Upper lobe of right lung (tissue), 1 donor: Measurements from ENCODE around the gene ABCG4. TPM values are rescaled to one million over a fixed set of nuclear protein-coding genes. Genes with fewer than 3 reads are reported as not detected.
"Not testable (repeated sequence)": the region's sequence is repeated elsewhere in the genome, so short reads cannot be mapped to it uniquely, and the experiment has no call there.

Source experiments
- ATAC-seq: fragments of 200-7000 bp; cut with Tn5 transposase; one replicate; pipeline ENCODE4 v1.9.1; 2020; ENCODE audit warnings: mild to moderate bottlenecking, moderate library complexity
- DNase-seq: peaks from one replicate; pipeline ENCODE4 v3.0.0-alpha.2; 2020
- H3K27ac ChIP-seq: fragments of 200-600 bp; one replicate; pipeline ENCODE4 v1.8.0; 2022
- H3K27me3 ChIP-seq: fragments of 200-600 bp; one replicate; pipeline ENCODE4 v1.8.0; 2022; ENCODE audit warnings: mild to moderate bottlenecking
- H3K36me3 ChIP-seq: fragments of 200-600 bp; one replicate; pipeline ENCODE4 v1.8.0; 2022
- H3K4me1 ChIP-seq: fragments of 200-600 bp; one replicate; pipeline ENCODE4 v1.8.0; 2022
- H3K4me3 ChIP-seq: fragments of 200-600 bp; one replicate; pipeline ENCODE4 v1.8.0; 2022; ENCODE audit warnings: mild to moderate bottlenecking
- H3K9me3 ChIP-seq: fragments of 200-600 bp; one replicate; pipeline ENCODE4 v1.8.0; 2022
- intact Hi-C: fragments of 100-400 bp; cut with DNase I; formaldehyde crosslinking; loops from one replicate; pipeline ENCODE4 v1.11.0; 2022
- total RNA-seq: library from RNA; stranded (reverse); fragmentation: NEBNext Ultra II Directional; extraction: Animal tissue kit (Norgen Biotek cat#: 25700); gene quantifications from one replicate; pipeline ENCODE4 v1.2.1, GENCODE V29; 2021
- TF ChIP-seq, protein P1 (sequence below): fragments of 200-600 bp; IDR thresholded peaks from one replicate; pipeline ENCODE4 v1.8.0; 2022; ENCODE audit warnings: antibody characterized with exemption
- donor health status: DM: no; HTN: yes; CAD: no; lungs with severe emphysema.

Gene ABCG4
- total RNA-seq, 1 donor from 2014 or later = 0.14 TPM

DNA sequence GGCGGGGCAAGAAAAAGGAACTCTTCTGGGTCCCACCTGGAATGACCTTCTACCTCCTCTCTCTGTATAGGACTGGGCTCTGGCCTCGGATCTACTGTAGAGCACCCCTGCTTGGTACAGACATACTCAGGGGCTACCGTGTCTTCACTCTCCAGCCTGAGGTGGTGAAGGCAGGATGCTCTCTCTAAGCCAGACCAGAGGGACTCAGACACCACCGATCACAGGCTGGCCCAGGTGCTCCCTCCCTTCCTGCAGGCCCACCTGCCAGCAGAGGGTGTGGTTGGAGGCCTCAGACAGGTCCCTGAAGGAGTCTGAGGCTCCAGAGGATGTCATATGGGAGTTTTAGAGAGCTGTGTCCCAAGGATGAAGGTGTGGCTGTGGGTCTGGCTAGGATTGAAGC, 40.5 kb downstream of the ABCG4 start:
- TF ChIP-seq, protein P1, sequence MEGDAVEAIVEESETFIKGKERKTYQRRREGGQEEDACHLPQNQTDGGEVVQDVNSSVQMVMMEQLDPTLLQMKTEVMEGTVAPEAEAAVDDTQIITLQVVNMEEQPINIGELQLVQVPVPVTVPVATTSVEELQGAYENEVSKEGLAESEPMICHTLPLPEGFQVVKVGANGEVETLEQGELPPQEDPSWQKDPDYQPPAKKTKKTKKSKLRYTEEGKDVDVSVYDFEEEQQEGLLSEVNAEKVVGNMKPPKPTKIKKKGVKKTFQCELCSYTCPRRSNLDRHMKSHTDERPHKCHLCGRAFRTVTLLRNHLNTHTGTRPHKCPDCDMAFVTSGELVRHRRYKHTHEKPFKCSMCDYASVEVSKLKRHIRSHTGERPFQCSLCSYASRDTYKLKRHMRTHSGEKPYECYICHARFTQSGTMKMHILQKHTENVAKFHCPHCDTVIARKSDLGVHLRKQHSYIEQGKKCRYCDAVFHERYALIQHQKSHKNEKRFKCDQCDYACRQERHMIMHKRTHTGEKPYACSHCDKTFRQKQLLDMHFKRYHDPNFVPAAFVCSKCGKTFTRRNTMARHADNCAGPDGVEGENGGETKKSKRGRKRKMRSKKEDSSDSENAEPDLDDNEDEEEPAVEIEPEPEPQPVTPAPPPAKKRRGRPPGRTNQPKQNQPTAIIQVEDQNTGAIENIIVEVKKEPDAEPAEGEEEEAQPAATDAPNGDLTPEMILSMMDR = no peak
- DNase-seq (no peak), ATAC-seq (no peak)
- no peak overlapping the region for H3K27ac ChIP-seq
- H3K4me1 ChIP-seq = no peaks in the 10 kb centered on the region
- H3K9me3 ChIP-seq = no peaks in the 10 kb centered on the region
- no peaks in the 10 kb centered on the region for H3K36me3 ChIP-seq
- H3K27me3 ChIP-seq = no peaks in the 10 kb centered on the region
- H3K4me3 ChIP-seq = no peak overlapping the region
- intact Hi-C loops = no loop called here

DNA sequence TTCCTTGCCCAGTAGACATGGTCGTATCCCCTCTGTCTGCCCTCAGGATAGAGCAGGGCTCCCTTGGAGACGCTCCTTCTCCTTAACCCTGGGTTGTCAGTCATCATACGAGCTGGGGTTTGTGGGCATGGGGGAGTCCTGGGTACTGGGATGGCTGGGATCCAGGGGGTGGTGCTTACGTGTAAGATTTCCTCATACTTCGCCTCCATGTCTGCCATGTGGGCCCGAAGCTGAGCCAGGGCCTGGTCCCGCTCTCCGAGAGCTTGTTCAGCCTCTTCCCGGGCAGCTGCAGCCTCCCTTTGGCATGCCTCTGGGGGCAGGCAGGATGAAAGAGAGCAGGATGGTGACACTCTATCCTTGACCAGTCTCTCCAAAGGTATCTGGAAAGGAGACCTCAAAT, 41.7 kb downstream of the ABCG4 start:
- no peak overlapping the region for H3K4me3 ChIP-seq
- TF ChIP-seq, protein P1 = no peak
- no peaks in the 10 kb centered on the region for H3K4me1 ChIP-seq
- intact Hi-C loops = no loop called here
- H3K36me3 ChIP-seq = no peaks in the 10 kb centered on the region
- no peak for ATAC-seq
- no peak for DNase-seq
- no peaks in the 10 kb centered on the region for H3K27me3 ChIP-seq
- H3K9me3 ChIP-seq = no peaks in the 10 kb centered on the region
- H3K27ac ChIP-seq = no peak overlapping the region

DNA sequence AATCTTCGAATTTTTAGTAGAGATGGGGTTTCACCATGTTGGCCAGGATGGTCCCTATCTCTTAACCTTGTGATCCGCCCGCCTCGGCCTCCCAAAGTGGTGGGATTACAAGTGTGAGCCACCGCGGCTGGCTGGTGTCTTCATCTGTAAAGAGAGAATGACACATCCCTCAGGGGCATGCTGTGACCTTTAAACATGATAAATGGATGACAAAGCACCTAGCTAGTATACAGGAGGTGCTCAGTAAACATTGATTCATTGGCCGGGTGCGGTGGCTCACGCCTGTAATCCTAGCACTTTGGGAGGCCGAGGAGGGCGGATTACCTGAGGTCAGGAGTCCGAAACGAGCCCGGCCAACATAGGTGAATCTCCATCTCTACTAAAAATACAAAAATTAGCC, 42.4 kb downstream of the ABCG4 start:
- H3K27ac ChIP-seq, ATAC-seq, H3K36me3 ChIP-seq, H3K4me1 ChIP-seq, H3K4me3 ChIP-seq, H3K27me3 ChIP-seq, intact Hi-C loops, H3K9me3 ChIP-seq, DNase-seq: not testable (repeated sequence)

DNA sequence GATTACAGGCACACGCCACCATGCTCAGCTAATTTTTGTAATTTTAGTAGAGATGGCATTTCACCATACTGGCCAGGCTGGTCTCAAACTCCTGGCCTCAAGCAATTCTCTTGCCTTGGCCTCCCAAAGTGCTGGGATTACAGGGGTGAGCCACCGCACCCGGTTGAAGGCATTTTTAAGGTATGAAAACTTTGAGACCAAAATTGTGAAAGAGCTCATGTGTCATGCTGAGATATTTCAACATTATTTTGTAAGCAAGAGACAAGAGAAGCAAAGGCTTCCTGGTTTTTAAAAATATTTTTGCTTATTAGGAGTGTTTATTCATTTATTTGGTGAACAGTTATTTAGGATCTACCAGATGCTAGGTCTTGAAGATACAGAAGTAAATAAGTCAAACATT, 43.3 kb downstream of the ABCG4 start:
- H3K36me3 ChIP-seq = no peaks in the 10 kb centered on the region
- TF ChIP-seq, protein P1 = no peak
- ATAC-seq (no peak), DNase-seq (no peak)
- intact Hi-C loops = no loop called here
- no peak overlapping the region for H3K4me3 ChIP-seq
- H3K4me1 ChIP-seq = no peaks in the 10 kb centered on the region
- no peak overlapping the region for H3K27ac ChIP-seq
- H3K27me3 ChIP-seq = no peaks in the 10 kb centered on the region
- H3K9me3 ChIP-seq = no peaks in the 10 kb centered on the region

DNA sequence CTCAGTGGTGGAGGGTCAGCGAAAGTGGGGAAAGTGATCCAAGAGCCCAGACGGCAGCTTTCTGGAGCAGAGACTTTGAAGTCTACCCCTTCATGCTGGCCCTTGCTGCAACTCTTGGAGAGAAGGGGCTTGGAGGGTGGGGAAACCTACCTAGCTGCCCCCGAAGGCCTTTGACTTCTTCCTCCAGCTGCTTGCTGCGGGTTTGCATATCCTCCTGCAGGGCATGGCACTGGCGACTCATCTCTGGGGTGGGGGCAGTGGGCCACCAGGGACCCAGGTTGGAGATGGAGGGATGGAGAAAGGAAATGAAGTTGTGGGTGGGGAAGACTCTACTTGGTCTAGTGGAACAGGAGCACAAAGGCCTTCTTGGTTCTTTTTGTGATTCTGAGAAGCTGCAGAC, 44.1 kb downstream of the ABCG4 start:
- no peak overlapping the region for H3K27ac ChIP-seq
- H3K9me3 ChIP-seq = no peaks in the 10 kb centered on the region
- TF ChIP-seq, protein P1 = no peak
- H3K27me3 ChIP-seq = no peaks in the 10 kb centered on the region
- no peak for ATAC-seq
- H3K4me3 ChIP-seq = no peak overlapping the region
- H3K4me1 ChIP-seq = no peaks in the 10 kb centered on the region
- no peak for DNase-seq
- no peaks in the 10 kb centered on the region for H3K36me3 ChIP-seq
- intact Hi-C loops = no loop called here

DNA sequence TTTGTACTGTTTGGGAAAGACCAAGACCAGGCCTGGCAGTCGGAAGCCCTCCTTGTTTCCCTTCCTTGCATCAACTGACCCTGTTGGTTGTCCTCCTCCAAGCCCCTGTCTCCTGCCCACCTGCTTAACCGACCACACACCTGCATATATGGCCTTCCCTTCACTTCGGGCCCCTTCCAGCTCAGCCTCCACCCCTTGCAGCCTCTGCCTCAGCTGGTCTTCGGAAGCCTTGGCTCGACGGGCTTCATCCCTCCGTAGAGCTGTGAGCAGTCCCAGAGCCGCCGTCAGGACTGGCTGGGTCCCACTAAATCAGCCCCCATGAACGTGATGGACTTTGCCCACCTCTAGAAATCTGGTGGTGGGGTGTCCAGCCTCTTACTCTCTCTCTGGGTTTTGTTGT, 44.8 kb downstream of the ABCG4 start:
- intact Hi-C loops = no loop called here
- Histone ChIP-seq H3K27me3 (no peaks in the 10 kb centered on the region), H3K36me3 (no peaks in the 10 kb centered on the region), H3K27ac (no peak overlapping the region), H3K4me3 (no peak overlapping the region), H3K4me1 (no peaks in the 10 kb centered on the region), H3K9me3 (no peaks in the 10 kb centered on the region)
- TF ChIP-seq, protein P1 = no peak
- DNase-seq (peak; percentile 49), ATAC-seq (no peak)
